Fibroblast of skin of left biceps (primary cell): Measurements from ENCODE around the gene MROH7.

Experiments
- DNase-seq, 2 experiments: peaks; one replicate each; pipeline ENCODE4 v3.0.0-alpha.2; 2013; ENCODE audit warnings: low read depth in 2 of 2

The MROH7 gene

GRCh38 chr1:54640863-54641836, at the start of gene MROH7:
TSS of gene MROH7 (plus strand) at chr1:54641786. CDS start at chr1:54652927, 11,141 bp downstream.
- DNase-seq: no peak

GRCh38 chr1:54593571-54594160, 47.9 kb upstream of the MROH7 start:
- no peak for DNase-seq

- DNase-seq: no peak
Measured at GRCh38 chr1:54594463-54594862, 47.1 kb upstream of the MROH7 start.

- DNase-seq: no peak
Measured at GRCh38 chr1:54595956-54596498, 45.6 kb upstream of the MROH7 start.

- no peak for DNase-seq
Measured at GRCh38 chr1:54596756-54597155, 44.8 kb upstream of the MROH7 start.

- DNase-seq: no peak
Measured at GRCh38 chr1:54597455-54598030, 44.0 kb upstream of the MROH7 start.

GRCh38 chr1:54599211-54599823, 42.3 kb upstream of the MROH7 start:
- no peak for DNase-seq

- no peak for DNase-seq
Measured at GRCh38 chr1:54600947-54601721, 40.5 kb upstream of the MROH7 start.

- no peak for DNase-seq
Measured at GRCh38 chr1:54601730-54602129, 39.9 kb upstream of the MROH7 start.

GRCh38 chr1:54602554-54602953, 39.0 kb upstream of the MROH7 start:
- DNase-seq: no peak

GRCh38 chr1:54603241-54603640, 38.3 kb upstream of the MROH7 start:
- DNase-seq: no peak

- no peak for DNase-seq
Measured at GRCh38 chr1:54604051-54604450, 37.5 kb upstream of the MROH7 start.

GRCh38 chr1:54604572-54605370, 36.8 kb upstream of the MROH7 start:
- no peak for DNase-seq

- no peak for DNase-seq
Measured at GRCh38 chr1:54606096-54606989, 35.2 kb upstream of the MROH7 start.

- no peak for DNase-seq
Measured at GRCh38 chr1:54606990-54607325, 34.6 kb upstream of the MROH7 start.

- no peak for DNase-seq
Measured at GRCh38 chr1:54607821-54608565, 33.6 kb upstream of the MROH7 start.

- DNase-seq: no peak
Measured at GRCh38 chr1:54608566-54609230, 32.9 kb upstream of the MROH7 start.

- DNase-seq: no peak
Measured at GRCh38 chr1:54609301-54609921, 32.2 kb upstream of the MROH7 start.
